NOMO-1 treated with dmso at 0.1 percent for 144 hours (cell line): ENCODE results near the gene MAP1LC3A.

Experiments
- DNase-seq: peaks from one replicate; lab custom pipeline; 2025; ENCODE audit not compliant: unreplicated experiment; lab: John Stamatoyannopoulos, UW

Gene MAP1LC3A

GRCh38 chr20:34528921-34529297 is 29.6 kb upstream of the MAP1LC3A start:
- no peak for DNase-seq

DNA sequence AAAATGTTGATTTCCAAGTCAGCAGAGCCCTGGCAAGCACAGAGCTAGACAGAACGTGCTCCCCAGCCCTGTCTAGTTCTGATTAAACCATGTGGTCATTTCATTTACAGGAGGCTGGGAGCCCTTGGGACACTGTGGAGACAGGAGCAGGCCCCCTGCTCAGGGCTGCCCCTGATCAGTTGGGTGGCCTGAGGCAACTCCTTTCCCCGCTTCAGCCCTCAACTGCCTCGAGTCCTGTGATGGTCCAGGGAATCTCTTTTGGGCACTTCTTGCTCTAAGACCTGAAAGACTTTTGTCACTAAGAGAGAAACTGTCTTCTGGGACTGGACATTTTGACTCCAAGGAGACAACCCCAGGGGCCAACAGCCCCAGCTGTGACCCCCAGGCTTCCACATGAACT is 28.8 kb upstream of the MAP1LC3A start:
- no peak for DNase-seq

DNA sequence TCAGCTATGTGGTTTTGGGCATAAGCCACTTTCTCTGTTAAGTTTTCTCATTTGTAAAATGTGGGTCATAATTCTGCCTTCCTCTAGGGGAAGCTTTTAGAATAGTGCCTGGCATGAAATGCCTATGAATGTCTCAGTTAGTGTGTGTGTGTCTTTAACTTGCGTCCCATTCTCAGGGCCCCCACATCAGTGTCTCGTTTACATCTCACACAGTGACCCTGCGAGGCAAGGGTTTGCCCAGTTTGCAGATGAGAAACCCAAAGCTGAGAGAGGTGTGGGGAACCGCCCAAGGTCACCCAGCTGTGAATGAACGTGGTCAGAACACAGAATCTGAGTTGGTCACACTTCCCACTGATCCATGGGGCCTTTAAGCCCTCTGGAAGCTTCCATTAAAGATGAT is 28.2 kb upstream of the MAP1LC3A start:
- no peak for DNase-seq

GRCh38 chr20:34531608-34532265 is 26.8 kb upstream of the MAP1LC3A start:
- DNase-seq: no peak

DNA sequence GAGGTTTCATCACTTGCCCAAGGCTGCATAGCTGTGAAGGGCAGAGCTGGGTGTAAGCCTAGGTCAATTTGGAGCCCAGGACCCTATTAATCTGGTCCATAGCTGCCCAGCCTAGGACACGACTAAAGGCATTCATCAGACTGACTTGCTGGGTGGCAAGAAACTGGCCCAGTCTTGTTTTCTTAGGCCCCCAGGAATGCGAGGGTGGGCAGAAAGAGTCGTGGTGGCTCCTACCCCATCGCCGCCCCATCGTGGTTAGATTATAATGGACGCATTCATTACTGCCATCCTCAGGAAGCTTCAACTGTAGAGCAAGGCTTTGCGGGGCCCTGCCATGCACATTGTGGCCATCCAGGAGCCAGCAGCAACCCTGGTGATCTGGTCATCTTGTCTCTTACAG is 26.2 kb upstream of the MAP1LC3A start:
- no peak for DNase-seq

DNA sequence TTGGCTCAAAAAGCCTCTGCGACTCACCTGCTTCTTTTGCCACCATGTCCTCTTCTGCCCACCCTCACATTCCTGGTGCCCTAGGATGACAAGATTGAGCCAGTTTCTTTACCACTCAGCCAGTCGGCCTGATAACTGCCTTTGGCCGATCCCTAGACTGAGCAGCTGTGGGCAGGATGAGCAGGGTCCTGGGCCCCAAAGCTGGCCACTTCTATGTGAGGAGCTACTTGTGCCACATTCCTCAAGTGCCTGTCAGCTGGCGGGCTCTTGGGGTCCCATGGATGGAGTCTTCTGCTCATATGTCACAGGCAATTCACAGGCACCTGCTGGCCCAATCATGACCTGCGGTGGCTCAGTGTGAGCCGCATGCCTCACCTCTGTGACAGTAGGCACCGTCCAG is 25.8 kb upstream of the MAP1LC3A start:
- DNase-seq: no peak

- no peak for DNase-seq
These were observed 23.9 kb upstream of the MAP1LC3A start for GRCh38 chr20:34534391-34535165.

DNA sequence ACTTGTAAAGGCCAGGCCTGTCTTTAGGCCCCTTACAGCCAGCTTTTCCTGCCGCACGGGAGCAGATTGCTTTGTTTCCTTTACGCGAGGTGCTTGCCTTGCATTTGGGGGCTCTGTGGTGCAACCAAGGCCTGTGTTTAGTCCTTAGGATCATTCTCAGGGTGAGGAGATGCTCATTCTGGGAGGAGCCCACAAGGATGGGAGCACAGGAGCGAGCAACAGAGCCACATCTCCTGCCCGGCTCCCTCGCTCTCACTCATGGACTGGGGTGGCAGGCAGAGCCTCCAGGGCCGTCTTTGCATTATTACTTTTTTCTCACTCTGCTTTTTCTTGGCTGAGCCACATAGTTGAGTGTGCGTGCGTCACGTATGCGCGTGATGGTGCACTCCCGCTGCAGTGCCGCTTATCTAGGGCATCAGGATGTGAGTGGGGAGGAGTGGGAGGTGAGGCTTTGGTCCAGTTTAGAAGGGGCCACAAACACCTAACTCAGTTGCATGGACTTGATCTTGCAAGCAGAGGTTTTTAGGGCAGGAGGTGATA is 23.1 kb upstream of the MAP1LC3A start:
- no peak for DNase-seq

DNA sequence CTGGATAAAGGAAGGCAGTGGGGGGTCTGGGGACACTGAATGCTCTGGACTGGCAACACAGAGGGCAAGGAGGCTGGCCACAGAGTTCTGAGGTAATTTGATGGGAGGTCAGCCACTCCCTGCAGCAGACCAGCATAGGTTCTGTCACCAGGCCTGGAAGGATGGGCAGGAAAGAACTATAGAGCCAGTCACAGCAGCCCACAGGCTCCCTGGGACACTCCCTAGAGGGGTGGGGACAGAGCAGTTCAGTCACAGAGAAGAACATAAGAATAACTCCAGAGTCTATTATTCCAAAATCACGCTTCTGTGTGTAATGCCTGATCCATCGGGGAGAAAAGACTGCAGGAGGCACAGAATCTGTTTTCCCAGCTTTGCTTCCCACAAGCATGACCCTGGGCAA is 22.7 kb upstream of the MAP1LC3A start:
- DNase-seq: no peak

DNA sequence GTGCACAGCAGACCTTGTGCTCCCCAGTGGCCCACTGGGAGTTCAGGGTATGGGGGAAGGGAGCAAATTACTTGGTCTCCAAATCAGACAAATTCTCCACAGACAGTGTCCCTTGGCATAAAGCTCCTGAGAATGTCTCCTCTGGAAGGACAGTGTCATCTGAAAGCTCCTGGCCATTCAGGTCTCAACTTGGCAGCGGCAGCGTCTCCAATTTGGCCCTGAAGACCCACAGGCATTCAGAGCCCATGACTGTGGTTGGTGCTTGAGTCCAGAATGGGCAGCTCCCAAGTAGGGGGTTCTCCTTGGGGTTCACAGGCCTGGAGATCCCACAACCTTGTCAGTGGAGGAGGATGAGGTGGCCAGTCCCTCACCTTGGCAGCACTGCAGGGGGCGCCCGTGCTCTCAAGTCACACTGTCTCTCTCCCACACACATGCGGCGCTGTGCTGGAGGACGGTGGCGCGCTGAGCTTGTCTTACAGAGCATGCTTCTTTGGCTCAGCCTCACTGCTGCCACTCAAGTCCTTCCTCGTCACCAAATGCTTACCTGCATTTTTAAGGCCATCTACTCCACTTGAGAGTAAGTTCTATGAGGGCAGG is 21.6 kb upstream of the MAP1LC3A start:
- no peak for DNase-seq

- DNase-seq: no peak
These were observed 20.9 kb upstream of the MAP1LC3A start for GRCh38 chr20:34537651-34538050.

GRCh38 chr20:34538671-34539123 is 19.8 kb upstream of the MAP1LC3A start:
- peak; percentile 37 for DNase-seq

DNA sequence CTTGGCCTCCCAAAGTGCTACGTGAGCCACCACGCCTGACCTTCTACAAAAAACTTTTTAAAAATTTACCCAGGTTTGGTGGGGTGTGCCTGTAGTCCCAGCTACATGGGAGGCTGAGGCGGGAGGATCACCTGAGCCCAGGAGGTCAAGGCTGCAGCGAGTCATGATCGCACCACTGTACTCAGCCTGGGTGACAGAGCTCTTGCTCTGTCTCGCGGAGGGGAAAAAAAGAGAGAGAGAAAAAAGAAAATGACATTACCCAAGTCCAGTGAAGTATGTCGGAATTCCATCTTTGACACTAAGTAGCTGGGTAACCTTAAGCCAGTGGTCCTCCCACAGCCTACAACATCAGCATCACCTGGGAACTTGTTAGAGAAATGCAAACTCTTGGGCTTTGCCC is 18.8 kb upstream of the MAP1LC3A start:
- no peak for DNase-seq

GRCh38 chr20:34540596-34541263 is 17.8 kb upstream of the MAP1LC3A start:
- no peak for DNase-seq

DNA sequence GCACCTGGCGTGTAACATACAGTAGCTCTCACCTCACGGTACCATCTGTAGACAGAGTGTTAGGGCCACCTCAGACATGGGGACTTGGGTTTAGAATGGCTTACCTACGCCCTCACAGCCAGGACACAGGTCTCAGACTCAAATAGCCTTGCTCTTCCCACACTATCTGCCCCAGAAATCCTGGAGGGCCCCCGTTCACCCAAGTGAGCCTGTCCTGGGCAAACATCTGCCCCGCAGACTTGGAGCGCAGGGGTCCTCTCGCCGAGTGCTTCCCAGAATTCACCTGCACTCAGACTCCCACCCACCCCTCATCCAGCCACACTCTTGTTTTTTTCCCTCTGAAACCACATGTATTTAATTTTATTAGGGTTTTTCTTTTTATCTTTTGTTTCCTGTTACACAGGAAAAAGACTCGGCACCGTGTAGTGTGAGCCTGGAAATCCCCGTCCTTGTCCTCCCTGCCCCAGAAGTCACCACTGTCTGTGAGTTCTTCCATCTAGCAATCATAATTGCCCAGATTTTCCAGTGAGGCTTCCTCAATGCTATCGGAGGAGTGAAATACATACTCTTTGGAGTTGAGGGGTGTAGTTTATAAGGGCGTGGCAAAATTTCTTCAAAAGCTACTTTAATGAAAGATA is 17.1 kb upstream of the MAP1LC3A start:
- DNase-seq: no peak

DNA sequence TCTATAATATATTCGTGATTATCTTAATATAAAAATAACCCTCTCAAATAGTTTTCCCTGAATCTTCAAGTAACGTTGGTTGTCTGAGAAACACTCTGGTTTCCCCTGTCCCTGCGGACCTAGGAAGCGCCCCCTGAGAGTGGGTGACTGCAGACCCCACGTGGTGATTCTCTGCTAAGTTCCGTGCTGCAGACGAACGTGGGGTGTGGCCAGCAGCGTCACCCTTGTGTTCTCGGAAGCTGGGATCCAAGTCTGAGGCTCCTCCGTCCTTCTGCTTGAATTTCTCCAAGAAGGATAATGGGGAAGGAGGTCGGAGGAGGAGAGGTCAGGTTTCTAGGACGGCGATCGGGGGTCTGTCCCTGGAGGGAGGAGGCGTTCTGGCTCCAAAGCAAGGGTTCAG is 16.6 kb upstream of the MAP1LC3A start:
- no peak for DNase-seq

- DNase-seq: no peak
These were observed 16.1 kb upstream of the MAP1LC3A start for GRCh38 chr20:34542439-34542838.

DNA sequence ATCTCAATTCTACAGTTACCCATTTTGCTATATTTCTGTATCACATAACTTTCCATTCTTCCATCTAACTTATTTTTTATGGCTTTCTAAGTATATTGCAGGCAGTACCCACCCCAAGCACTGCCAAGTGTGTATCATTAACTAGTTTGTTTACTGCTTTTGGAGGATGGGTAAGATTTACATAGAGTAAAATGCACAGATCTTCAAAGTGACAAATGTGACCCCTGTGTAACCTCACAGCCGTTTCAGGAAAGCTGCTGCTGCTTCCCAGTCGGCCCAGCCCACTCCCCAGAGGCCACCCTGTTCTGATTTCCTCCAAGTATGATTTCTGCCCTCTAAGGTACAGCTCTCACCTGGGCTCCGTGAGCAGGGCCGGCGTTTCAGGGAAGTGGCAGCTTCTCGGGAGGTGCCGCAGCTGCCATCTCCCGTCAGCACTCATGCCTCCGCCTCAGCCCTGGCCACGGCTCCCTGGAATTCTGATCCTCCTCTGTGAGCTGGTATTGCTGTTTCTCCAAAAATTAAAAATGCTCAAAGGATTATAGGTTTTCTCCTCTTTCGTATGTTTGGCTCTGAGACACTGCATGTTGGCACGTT is 15.0 kb upstream of the MAP1LC3A start:
- no peak for DNase-seq

DNA sequence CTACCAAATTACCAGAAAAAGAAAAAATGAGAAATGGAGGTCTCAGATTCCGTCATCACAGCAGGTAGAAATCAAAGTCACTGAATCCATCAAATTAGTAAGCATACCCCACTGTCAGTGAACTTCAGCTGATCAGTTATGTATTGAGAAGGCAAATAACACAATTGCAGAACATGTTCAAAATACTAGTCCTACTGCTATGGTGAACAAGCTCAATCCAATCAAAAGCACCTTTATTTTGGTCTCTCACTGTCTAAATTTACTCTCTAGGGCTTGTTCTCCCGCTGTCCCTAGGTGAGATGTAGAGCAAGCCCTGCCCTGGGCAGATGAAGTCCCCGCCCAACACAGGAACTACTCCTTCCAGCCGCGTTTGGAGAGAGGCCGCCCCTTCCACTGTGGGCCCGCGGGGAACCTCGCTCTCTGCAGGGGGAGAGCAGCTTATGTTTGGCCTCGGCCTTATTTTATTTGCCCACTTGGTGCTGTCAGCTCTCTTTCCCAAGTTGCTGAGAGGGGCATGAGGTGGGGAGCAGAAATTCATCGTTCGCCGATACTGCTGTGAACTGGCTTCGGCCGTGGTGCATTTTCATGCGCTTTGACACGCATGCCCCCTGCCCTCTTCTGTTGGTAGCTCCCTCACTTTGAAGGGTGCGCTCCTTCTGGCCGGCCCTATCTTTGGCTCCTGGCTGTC is 14.3 kb upstream of the MAP1LC3A start:
- no peak for DNase-seq

DNA sequence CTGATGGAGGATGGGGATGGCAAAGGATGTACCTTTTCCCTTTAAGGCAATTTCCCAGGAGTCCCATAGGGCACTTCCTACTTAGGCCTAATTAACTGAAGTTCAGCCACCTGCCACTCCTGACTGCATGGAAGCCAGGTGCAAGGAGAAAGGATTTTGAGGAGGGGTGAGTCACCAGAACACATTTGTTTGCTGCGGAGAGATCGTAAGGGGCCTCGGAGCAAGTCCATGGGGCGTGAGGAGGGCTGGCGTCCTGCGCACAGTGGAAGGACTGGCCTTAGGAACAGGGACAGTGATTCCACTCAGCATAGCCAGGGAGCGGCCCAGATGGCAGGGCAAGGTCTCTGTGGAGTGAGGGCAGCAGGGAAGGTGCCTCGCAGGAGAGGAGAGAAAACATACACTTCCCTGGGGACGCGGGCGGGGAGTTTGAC is 11.8 kb upstream of the MAP1LC3A start:
- no peak for DNase-seq
